Measurements from ENCODE around the gene DIPK1B.
"Not testable (repeated sequence)": the region's sequence is repeated elsewhere in the genome, so short reads cannot be mapped to it uniquely, and the experiment has no call there.

DIPK1B gene

DNA sequence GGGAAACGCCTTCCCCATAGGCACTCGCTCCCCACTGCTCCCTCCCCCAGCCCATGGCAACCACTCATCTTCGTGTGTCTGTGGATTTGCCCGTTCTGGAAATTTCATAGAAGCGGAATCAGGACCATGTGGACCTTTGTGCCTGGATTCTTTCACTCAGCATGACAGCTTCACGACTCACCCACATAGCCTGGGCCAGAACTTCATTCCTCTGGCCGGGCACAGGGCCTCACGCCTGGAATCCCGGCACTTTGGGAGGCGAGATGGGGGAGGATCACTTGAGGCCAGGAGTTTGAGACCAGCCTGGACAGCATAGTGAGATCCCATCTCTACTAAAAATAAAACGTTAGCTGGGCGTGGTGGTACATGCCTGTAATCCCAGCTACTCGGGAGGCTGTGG is 12.1 kb upstream of the DIPK1B start:
- DNase-seq, result no peak

GRCh38 chr9:136700959-136701667 is 11.3 kb upstream of the DIPK1B start:
- no peak for DNase-seq

- no peak for DNase-seq
These were observed 10.7 kb upstream of the DIPK1B start for GRCh38 chr9:136701668-136702053.

DNA sequence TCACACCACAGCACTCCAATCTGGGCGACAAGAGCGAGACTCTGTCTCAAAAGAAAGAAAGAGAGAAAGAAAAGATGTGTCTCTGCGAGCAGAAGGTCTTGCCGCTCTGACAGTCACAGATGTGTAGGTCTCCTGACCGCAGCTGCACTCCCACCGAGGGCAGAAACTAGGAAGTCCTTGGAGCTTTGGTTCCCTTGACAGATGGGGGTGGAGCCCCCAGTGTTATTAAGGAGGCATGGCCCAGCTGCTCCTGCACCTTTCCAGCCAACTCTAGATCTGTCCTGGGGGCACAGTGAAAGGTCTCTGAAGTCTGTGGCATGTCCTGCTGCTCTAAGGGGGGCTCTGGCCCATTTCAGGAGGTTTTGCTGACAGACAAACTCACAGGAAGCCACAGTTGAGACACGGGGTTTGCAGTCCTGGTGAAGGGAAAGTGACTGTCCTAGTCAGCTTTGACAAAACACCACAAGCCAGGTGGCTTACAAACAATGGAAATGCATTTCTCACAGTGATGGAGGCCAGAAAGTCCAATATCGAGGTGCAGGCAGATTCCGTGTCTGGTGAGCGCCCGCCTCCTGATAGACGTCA is 9.0 kb upstream of the DIPK1B start:
- DNase-seq, result no peak

DNA sequence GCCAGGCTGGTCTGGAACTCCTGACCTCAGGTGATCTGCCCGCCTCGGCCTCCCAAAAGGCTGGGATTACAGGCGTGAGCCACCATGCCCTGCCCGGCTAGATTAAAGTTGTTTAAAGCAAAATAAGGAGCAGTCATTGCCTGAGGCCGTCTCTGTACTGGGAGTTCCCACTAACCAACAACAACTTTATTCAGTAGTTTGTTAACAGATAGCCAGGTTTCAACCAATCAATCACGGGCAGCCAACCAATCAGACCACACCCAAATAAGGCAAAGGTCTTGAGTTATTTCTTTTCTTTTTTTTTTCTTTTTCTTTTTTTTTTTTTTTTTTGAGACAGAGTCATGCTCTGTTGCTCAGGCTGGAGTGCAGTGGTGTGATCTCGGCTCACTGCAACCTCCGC is 7.6 kb upstream of the DIPK1B start:
- not testable (repeated sequence) for DNase-seq

- no peak for DNase-seq
These were observed 6.8 kb upstream of the DIPK1B start for GRCh38 chr9:136705564-136705963.

DNA sequence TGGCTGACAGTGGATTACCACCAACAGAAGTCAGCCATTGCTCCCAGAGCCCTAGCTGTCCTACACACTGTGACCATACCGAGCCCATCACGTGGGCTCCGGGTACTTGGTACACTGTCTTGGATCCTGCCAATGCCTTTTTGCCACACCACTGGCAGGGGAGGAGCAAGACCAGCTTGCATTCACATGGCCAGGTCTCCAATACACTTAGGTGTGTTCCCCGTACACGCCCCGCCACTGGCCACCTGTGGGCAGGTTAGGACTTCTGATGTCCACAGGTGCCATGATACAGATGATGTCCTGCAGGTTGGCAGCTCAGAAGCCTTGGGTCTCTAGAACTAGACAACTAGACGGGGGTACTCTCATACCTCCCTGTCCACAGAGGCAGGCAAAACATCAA is 5.4 kb upstream of the DIPK1B start:
- no peak for DNase-seq

DNA sequence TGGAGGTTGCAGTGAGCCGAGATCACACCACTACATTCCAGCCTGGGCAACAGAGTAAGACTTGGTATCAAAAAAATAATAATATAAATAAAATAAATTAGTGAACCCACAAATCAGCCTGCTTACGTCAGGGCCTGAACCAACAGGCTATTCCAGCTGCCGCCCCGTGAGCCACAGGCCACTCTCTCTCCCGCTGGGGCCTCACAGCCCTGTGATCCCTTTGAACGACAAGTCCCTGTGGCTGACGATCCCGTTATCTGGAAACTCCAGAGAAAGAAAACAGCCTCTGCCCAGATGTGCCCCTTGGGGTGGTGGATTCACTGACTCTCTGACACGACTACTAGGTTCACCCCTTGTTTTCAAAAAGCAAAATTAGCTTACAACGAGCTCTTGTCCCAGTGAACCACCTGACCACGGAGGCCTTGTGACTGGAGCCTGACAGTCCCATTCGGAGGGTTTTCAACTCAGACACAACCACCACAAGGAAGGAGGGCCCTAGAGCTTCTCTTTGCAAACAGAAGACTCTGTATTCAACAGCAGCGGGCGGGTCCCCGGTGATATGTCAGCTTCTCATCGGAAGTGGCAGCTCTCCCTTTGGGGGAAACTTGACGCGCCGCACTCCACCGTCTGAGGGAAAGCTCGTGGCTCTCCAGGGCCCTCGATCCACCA is 4.4 kb upstream of the DIPK1B start:
- no peak for DNase-seq

- DNase-seq, result no peak
These were observed 2.8 kb upstream of the DIPK1B start for GRCh38 chr9:136709454-136710109.

DNA sequence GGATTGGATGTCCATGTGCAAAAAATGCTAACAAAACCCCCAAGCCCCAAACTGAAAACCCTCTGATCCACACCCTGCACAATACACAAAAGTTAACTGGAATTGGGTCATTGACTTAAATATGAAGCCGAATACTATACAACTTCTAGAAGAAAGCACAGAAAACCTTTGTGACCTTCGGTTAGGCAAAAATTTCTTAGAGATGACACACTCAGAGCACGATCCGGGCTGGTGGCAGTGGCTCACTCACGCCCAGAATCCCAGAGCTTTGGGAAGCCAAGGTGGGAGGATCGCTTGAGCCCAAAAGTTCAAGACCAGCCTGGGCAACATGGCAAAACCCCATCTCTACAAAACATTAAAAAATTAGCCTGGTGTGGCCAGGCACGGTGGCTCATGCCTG is 1.8 kb upstream of the DIPK1B start:
- no peak for DNase-seq

- not testable (repeated sequence) for DNase-seq
These were observed 1.1 kb upstream of the DIPK1B start for GRCh38 chr9:136711219-136711648.

- no peak for DNase-seq
These were observed 545 bp downstream of the DIPK1B start for GRCh38 chr9:136712690-136713544.

DNA sequence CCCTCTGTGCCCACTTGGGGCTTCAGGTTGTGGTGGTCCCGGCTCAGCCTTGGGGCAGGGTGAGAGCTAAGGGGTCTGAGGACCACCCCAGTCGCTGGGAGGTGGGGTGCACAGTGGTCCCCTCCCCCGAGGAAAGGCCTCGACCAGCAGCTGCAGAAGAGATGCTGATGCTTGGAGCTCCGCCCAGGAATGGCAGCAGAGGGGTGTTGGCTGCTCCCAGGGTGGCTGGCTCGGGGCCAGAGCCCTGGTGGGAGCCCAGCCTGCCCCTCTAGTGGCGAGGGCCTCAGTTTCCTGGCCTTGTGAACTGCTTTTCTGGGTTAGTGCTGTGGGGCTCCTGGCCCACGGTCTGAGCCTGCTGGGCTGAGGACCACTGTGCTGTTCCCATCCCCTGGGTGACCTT is 1.2 kb downstream of the DIPK1B start:
- no peak for DNase-seq

DNA sequence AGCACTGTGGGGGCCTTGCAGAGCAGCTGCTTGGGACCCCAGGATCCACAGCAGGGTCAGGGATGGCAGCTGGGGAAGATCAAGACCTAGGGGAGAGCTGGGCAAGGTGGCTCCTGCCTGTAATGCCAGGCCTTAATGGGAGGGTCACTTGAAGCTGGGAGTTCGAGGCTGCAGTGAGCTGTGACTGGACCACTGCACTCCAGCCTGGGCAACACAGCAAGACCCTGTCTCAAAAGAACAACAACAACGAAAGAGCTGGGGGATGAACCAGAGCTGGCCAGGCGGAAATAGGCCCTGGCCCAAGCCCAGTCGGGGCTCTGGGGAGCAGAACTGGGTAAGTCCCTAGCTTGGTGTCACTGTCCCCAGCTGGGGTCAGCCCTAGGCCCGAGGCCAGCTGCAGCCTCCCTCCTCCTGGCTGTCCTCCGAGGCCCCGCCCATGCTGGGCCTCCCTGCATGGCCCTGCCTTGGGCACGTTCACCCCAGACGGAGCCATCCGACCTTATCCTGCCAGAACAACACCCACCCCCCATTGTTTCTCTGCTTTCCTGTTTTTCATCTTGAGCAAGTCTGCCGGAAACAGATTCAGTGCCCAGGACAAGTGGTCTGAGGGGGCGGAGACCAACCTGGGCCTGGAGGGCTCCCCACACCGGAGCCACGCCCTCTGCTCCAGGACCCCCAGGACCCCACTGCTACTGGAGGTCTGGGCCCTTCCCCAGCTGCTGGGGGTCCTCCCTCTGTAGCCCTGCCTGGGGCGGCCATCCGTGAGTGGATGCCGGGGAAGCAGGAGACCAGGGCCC is 1.9 kb downstream of the DIPK1B start:
- no peak for DNase-seq

DNA sequence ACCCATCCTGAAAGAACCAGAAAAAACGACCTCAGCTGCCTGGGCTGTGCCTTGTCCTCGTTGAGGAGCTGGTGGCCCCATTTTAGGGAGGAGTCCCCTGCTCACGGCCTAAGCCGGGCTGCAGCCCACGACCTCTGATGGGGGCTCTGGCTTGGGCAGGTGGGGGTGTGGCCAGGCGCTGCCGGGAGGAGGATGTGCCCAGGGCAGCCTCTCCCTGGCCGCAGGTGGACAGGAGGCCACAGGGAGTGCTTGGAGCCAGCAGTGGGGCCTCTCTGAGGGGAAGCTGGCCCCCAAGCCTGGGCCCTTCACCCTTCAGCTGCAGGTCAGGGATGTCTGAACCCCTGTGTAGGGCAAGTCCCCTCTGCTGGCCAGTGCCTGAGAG is 2.5 kb downstream of the DIPK1B start:
- no peak for DNase-seq

DNA sequence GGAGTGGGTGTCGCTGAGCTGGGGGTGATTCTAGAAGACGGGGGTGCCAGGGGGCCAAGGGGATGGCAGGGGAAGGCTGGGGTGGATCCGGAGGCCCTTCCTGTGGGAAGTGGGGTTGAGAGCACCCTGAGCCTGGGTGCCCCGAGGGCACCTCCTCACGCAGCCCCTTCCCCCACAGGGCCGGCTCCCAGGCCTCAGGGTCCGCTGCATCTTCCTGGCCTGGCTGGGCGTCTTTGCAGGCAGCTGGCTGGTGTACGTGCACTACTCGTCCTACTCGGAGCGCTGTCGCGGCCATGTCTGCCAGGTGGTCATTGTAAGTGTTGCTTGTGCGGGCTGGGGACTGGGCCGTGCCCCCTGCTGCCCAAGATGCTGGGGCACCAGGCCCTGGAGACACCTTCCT is 5.0 kb downstream of the DIPK1B start:
- no peak for DNase-seq

DNA sequence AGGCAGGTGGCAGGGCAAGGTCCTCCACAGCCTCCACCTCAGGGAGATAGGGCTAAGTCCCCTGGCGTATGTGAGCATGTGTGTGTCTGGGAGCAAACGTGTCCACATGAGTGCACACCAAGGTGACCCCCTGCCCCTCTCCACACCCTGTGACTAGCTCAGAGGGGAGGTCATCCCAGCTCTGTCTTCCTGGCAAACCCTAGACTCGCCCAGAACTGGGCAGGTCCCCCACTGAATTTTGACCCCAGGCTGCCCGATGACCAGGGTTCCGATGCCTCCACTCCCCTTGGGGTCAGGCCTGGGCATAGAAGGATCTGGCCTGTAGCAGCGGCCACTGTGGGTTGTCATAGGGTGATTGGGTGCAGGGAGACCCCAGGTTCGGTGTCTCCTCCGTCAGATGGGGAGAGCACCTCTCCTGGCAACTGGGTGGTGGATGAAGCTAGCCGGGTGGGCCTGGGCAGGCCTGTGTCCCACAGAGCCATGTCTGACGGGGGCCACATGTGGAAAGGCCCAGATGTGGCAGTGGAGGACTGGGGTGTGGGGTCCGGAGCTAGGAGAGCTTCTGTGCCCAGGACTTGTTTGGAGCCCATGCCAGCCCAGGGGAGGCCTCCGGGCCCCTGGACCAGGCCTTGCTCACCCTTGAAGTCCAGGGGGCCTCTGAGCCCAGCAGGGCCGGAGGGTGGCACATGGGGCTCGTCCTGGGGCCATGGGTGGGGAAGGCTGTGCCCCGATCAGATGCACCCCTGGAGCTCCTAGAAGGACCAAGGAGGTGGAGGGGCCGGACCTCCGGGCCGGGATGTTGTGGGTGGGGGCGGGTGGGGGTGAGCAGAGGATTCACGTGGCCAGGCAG is 6.2 kb downstream of the DIPK1B start:
- DNase-seq, result no peak

DNA sequence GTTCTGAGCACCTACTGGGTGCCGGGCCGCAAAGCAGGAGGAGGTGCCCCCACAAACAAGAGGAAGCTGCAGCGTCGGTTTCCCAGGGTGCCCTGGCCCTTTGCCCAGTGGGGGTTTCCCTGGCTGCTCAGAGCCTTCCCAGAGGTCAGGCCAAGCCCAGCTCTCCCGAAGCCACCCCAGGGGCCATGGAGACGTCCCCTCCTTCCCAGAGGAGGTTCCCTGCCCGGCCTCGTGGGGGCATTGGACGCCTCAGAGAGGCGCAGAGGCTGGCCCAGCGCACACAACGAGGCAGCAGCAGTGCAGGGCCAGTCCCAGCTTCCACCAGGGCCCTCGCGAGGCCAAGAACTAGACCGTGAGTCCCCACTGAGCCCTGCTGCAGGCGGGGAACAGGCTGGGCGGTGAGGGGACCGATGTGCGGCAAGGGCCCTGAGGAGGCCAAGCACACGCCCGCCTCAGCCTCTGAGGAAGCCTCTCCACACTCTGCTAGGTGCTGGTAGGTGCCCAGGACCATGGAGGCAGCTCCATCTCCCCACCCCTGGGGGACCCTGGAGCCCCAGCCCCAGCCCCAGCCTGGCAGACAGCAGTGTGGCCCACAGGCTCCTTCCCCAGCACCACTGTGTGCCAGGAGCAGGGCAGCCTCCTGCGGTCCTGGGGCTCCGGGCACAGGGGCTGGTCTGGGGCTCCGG is 7.0 kb downstream of the DIPK1B start:
- no peak for DNase-seq

- no peak for DNase-seq
These were observed 8.0 kb downstream of the DIPK1B start for GRCh38 chr9:136720251-136720897.

GRCh38 chr9:136720898-136721338 is 8.5 kb downstream of the DIPK1B start:
- no peak for DNase-seq
